ENCODE measurements around the gene LIF.
A peak's percentile ranks its signal among the peaks of the same experiment; 100 is the strongest.

The LIF gene

DNA sequence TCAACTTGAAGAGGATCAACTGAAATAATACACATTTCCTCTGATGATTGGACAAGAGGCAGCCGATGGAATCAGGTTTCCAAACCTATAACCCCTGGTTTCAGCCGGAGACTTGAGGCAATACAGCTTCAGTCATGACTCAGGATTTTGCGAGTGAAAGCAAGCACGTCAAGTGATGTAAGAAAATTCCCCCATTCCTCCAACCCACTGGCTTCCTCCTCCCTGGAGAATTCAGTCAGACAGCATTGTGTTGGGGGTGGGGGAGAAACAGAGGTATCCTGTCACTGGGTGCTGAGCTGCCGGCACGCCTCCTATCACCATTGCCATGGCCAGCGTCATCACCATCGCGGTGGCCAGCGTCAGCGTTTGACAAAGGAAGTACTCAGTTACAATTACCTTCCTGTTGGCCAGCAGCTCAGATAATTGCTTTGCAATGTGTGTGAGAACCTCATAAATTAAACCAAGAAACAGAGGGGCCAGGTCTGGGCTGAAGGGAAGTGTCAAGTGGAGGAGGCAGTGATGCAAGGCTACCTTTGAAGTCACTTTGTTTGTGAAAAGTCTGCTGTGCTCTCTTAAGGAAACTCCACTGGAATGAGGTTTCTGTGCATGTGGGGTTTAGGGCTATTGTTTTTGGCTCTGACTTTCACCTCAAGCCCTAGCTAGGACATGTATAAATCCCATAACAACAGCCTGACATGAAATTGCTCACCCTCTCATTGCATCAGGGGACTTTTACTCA, 50.2 kb downstream of the LIF start:
- no peak overlapping the region for H3K4me3 ChIP-seq (replicated peaks; ENCODE audit: low read depth, low read length)
- DNase-seq (ENCODE audit: extremely low read depth, insufficient read length): peak; percentile 76
- no peaks in the 10 kb centered on the region for H3K27me3 ChIP-seq (replicated peaks; ENCODE audit: control insufficient read depth, insufficient read depth, low read length)
- TF ChIP-seq, protein P1, sequence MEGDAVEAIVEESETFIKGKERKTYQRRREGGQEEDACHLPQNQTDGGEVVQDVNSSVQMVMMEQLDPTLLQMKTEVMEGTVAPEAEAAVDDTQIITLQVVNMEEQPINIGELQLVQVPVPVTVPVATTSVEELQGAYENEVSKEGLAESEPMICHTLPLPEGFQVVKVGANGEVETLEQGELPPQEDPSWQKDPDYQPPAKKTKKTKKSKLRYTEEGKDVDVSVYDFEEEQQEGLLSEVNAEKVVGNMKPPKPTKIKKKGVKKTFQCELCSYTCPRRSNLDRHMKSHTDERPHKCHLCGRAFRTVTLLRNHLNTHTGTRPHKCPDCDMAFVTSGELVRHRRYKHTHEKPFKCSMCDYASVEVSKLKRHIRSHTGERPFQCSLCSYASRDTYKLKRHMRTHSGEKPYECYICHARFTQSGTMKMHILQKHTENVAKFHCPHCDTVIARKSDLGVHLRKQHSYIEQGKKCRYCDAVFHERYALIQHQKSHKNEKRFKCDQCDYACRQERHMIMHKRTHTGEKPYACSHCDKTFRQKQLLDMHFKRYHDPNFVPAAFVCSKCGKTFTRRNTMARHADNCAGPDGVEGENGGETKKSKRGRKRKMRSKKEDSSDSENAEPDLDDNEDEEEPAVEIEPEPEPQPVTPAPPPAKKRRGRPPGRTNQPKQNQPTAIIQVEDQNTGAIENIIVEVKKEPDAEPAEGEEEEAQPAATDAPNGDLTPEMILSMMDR (IDR thresholded peaks at IDR 0.05; ENCODE audit: insufficient read depth, low read length, poor library complexity, severe bottlenecking): no peak
- no peaks in the 10 kb centered on the region for H3K36me3 ChIP-seq (ENCODE audit: control insufficient read depth, insufficient read depth, low read length)

DNA sequence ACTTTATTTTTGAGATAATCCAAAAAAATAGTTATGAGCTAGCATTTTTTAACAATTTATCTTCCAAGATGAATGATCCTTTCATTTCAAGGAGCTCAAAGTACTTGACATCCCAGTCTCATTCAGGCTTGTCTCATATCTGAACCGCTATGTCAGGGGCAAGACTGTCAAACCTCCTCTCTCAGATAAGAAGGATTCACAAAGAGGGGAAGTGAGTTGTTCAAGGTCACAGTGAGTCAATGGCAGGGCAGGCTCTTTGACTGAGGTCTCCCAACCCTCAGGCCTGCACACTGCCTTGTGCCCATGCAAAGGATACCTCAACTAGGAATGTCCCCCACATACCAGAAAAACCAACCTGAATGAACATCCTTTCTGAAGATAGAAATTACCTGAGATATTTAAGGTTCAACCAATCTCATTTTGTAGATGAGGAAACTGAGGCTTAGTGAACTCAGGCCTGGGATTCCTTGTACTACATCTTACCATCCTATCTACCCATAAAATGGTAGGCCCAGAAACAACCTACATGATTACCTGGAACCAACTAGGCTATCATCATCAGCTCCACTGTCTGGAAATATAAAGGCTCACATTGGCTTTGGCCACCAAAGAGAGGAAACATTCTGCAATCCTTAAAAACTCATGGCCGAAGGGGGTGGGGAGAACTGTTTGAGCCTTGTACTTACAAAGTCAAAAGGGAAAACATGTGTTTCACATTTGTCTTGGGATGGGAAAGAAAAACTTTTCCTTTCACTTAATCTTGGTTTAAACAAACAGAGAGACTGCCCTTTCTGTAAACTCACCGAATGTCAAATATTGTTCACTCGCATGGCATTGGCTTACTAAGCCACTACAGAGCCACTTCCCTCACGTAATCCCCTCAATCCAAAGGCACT, 51.1 kb downstream of the LIF start:
- TF ChIP-seq, protein P1 (IDR thresholded peaks at IDR 0.05; ENCODE audit: insufficient read depth, low read length, poor library complexity, severe bottlenecking): no peak
- no peak for DNase-seq (ENCODE audit: extremely low read depth, insufficient read length)
- H3K4me3 ChIP-seq (replicated peaks; ENCODE audit: low read depth, low read length): no peak overlapping the region
- no peaks in the 10 kb centered on the region for H3K27me3 ChIP-seq (replicated peaks; ENCODE audit: control insufficient read depth, insufficient read depth, low read length)
- H3K36me3 ChIP-seq (ENCODE audit: control insufficient read depth, insufficient read depth, low read length): no peaks in the 10 kb centered on the region

DNA sequence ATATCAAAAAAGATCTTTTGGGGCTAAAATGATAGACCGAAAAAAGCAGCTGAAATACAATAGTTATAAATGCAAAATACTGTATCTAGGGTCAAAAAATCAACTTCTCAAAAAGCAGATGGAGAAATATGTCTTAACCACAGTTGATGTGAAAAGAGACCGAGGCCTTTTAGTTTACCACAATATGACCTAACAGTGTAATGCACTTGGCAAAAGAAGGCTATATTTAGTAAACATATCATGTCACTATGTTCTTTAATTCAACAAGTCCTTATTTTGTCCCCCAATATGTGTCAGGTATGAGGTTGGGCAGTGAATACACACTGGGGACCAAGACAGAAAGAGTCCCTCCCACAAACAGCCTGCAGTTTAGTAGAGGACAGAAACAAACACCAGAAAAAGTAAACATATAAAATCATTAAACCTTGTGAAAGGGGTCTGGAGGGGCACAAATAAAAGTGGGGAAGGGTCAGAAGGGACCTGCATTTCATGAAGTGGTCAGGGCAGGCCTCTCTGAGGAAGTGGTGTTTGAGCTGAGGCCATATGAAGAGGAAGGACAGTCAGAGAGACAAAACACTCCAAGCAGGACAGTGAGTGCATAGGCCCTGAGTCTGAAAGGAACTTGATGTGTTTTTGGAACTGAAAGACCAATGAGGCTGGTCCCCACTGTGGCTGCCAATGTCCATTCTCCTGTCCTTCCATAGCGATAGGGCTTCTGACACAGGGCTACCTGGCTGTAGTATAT, 53.4 kb downstream of the LIF start:
- TF ChIP-seq, protein P1 (IDR thresholded peaks at IDR 0.05; ENCODE audit: insufficient read depth, low read length, poor library complexity, severe bottlenecking): no peak
- Histone ChIP-seq H3K36me3 (ENCODE audit: control insufficient read depth, insufficient read depth, low read length) (no peaks in the 10 kb centered on the region), H3K4me3 (replicated peaks; ENCODE audit: low read depth, low read length) (no peak overlapping the region), H3K27me3 (replicated peaks; ENCODE audit: control insufficient read depth, insufficient read depth, low read length) (no peaks in the 10 kb centered on the region)
- no peak for DNase-seq (ENCODE audit: extremely low read depth, insufficient read length)

DNA sequence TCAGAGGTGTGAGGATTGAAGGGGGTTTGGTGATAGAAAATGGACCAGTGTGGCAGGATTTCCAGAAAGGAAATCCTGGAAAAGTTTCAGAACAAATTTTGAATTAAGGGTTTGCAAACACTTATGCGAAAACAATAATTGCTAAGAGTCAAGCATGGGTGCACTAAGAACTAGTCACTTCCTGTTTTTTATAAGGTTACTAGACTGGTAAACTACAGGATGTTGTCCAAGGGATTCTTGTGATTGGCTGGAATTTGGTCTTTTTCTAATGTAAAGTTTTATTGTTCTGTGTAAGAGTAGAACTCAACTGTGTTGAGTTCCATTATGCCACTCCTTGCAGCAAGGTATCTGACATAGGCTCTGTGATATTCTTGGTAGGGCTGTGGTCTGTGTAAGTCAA, 54.1 kb downstream of the LIF start:
- H3K4me3 ChIP-seq (replicated peaks; ENCODE audit: low read depth, low read length): no peak overlapping the region
- H3K36me3 ChIP-seq (ENCODE audit: control insufficient read depth, insufficient read depth, low read length): no peaks in the 10 kb centered on the region
- no peak for DNase-seq (ENCODE audit: extremely low read depth, insufficient read length)
- TF ChIP-seq, protein P1 (IDR thresholded peaks at IDR 0.05; ENCODE audit: insufficient read depth, low read length, poor library complexity, severe bottlenecking): no peak
- no peaks in the 10 kb centered on the region for H3K27me3 ChIP-seq (replicated peaks; ENCODE audit: control insufficient read depth, insufficient read depth, low read length)

DNA sequence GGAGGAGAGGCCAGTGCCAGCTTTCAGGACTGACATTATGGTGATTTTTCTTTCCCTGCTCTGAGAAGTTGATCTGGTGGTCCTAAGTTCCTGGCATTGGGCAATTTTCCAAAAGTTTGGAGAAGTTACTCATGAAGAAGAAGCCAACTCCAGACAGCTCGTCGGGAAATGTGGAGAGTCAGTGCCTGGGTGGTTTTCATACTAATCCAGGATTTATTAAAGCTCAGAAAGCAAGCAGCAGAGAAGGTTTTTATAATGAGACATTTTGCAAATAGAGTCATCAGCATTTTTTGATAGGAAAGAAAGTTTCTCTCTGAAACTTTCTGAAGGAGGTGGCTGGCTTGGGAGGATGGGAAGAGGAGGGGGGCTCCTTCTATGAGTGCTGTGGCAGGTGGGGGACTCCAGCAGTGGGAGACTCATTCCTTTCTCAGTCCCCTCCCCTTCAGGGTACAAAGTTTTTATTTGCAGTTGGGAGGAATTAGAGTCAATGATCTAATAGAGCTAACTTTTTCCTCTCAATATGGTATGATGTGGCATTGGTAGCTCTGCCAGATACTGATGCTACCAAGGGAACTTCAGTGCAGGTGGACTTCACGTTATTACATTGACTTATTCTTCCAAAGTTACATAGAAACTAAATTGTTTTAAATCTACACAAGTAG, 55.4 kb downstream of the LIF start:
- TF ChIP-seq, protein P1 (IDR thresholded peaks at IDR 0.05; ENCODE audit: insufficient read depth, low read length, poor library complexity, severe bottlenecking): no peak
- no peak for DNase-seq (ENCODE audit: extremely low read depth, insufficient read length)
- H3K27me3 ChIP-seq (replicated peaks; ENCODE audit: control insufficient read depth, insufficient read depth, low read length): no peaks in the 10 kb centered on the region
- H3K4me3 ChIP-seq (replicated peaks; ENCODE audit: low read depth, low read length): no peak overlapping the region
- H3K36me3 ChIP-seq (ENCODE audit: control insufficient read depth, insufficient read depth, low read length): no peaks in the 10 kb centered on the region
